Endothelial cell of umbilical vein (primary cell): ENCODE results near the gene TRIM47. TPM values are rescaled to one million over a fixed set of nuclear protein-coding genes. Genes with fewer than 3 reads are reported as not detected.

Source experiments
- Bru-seq: library from RNA; stranded (reverse); fragments of 400-500 nt; gene quantifications from one replicate; lab custom pipeline; 2021; lab: Mats Ljungman, UMichigan
- BruChase-seq, 2 experiments: library from RNA; stranded (reverse); fragments of 400-500 nt; gene quantifications; one replicate each; lab custom pipeline; 2021; lab: Mats Ljungman, UMichigan
- BruUV-seq: library from RNA; stranded (reverse); fragments of 400-500 nt; replicated peaks from 2 replicates; lab custom pipeline; 2021; lab: Mats Ljungman, UMichigan
- CTCF ChIA-PET: fragments of 300-600, 350-600 bp; sonication (Branson Sonifier 250); formaldehyde crosslinking; loops from one replicate; lab custom pipeline; 2021; ENCODE audit warnings: antibody characterized with exemption, inconsistent platforms; lab: Charles Lee
- POLR2A ChIA-PET: fragments of 300-600, 350-600 bp; sonication (Branson Sonifier 250); formaldehyde crosslinking; loops from one replicate; lab custom pipeline; 2021; ENCODE audit warnings: antibody characterized with exemption, inconsistent platforms; lab: Charles Lee
- DNase-seq: peaks from one replicate; pipeline ENCODE4 v3.0.0-alpha.2; 2011; ENCODE audit warnings: low read depth, low spot score
- FAIRE-seq: peaks from 2 replicates; lab custom pipeline; 2011; peaks lifted over from hg19 to GRCh38; lab: Jason Lieb, UNC
- H2AFZ ChIP-seq: 2 replicates; pipeline ENCODE4 v1.6.0; 2012; ENCODE audit warnings: low read depth, low read length, control low read depth, inconsistent platforms
- H3K27ac ChIP-seq: 2 replicates; pipeline ENCODE4 v1.5.1; 2011; ENCODE audit warnings: low read depth, mild to moderate bottlenecking, control low read depth, low read length, moderate library complexity; ENCODE audit not compliant: insufficient read depth
- H3K27me3 ChIP-seq, 2 experiments: 2 replicates each; pipeline versions ENCODE4 v1.6.0 to v1.6.1; 2011; ENCODE audit warnings: low read length in 2 of 2, mixed read lengths in 1 of 2; ENCODE audit not compliant: control insufficient read depth in 2 of 2, insufficient read depth in 2 of 2
- H3K36me3 ChIP-seq, 2 experiments: 2 replicates in 1 of 2; 3 replicates in 1 of 2; pipeline ENCODE4 v1.5.1; 2011; ENCODE audit warnings: low read length in 2 of 2, mild to moderate bottlenecking in 1 of 2, moderate library complexity in 1 of 2; ENCODE audit not compliant: control insufficient read depth in 2 of 2, insufficient read depth in 2 of 2; ENCODE audit errors: extremely low read depth in 1 of 2
- H3K4me1 ChIP-seq: 3 replicates; pipeline ENCODE4 v1.5.1; 2011; ENCODE audit warnings: mild to moderate bottlenecking, low read length; ENCODE audit not compliant: control insufficient read depth, insufficient read depth; ENCODE audit errors: extremely low read depth
- H3K4me2 ChIP-seq: 2 replicates; pipeline ENCODE4 v1.6.1; 2011; ENCODE audit warnings: low read length, control low read depth, mixed read lengths; ENCODE audit not compliant: insufficient read depth
- H3K4me3 ChIP-seq, 3 experiments: fragments of 200-600 bp in 1 of 3; sonication (generic), shearing (Covaris generic) in 1 of 3; replicated peaks in 1 of 3; 2 replicates each; pipeline ENCODE4 v1.5.1; 2011 to 2016; ENCODE audit warnings: control low read depth in 3 of 3, low read length in 3 of 3, mild to moderate bottlenecking in 2 of 3, inconsistent platforms in 1 of 3, low read depth in 1 of 3, moderate library complexity in 1 of 3; ENCODE audit not compliant: insufficient read depth in 1 of 3
- H3K79me2 ChIP-seq: 2 replicates; pipeline ENCODE4 v1.6.0; 2012; ENCODE audit warnings: low read length, inconsistent platforms; ENCODE audit not compliant: control insufficient read depth, insufficient read depth
- H3K9ac ChIP-seq: replicated peaks from 2 replicates; pipeline ENCODE3; 2011; ENCODE audit warnings: low read length, control low read depth; ENCODE audit not compliant: insufficient read depth; ENCODE audit errors: extremely low read depth
- H3K9me1 ChIP-seq: replicated peaks from 3 replicates; pipeline ENCODE4 v1.6.0; 2011; ENCODE audit warnings: mild to moderate bottlenecking, low read length; ENCODE audit not compliant: control insufficient read depth, insufficient read depth; ENCODE audit errors: extremely low read depth
- H3K9me3 ChIP-seq: replicated peaks from 2 replicates; pipeline ENCODE4 v1.5.1; 2012; ENCODE audit warnings: low read length, inconsistent platforms; ENCODE audit not compliant: control insufficient read depth, insufficient read depth
- H4K20me1 ChIP-seq: replicated peaks from 2 replicates; pipeline ENCODE3; 2011; ENCODE audit warnings: mild to moderate bottlenecking, low read length; ENCODE audit not compliant: control insufficient read depth, insufficient read depth; ENCODE audit errors: extremely low read depth
- CTCF ChIP-seq, 2 donors: IDR thresholded peaks; 1 replicate in 1 of 2; 2 replicates in 1 of 2; pipeline ENCODE4 v1.5.1; 2011; ENCODE audit warnings: low read length in 2 of 2, mild to moderate bottlenecking in 2 of 2, moderate library complexity in 2 of 2, control low read depth in 1 of 2, inconsistent platforms in 1 of 2, low read depth in 1 of 2; ENCODE audit not compliant: insufficient read depth in 1 of 2; ENCODE audit errors: extremely low read depth in 1 of 2
- EZH2 ChIP-seq: IDR thresholded peaks from 2 replicates; pipeline ENCODE4 v1.6.1; 2012; ENCODE audit warnings: borderline replicate concordance, low read depth, mild to moderate bottlenecking, moderate library complexity, low read length, inconsistent platforms; ENCODE audit not compliant: severe bottlenecking
- FOS ChIP-seq: IDR thresholded peaks from 2 replicates; pipeline ENCODE4 v1.6.1; 2011; ENCODE audit warnings: mild to moderate bottlenecking, low read length, moderate library complexity, borderline replicate concordance; ENCODE audit not compliant: insufficient read depth
- GATA2 ChIP-seq: IDR thresholded peaks from 2 replicates; pipeline ENCODE4 v1.7.0; 2011; ENCODE audit warnings: low read depth, mild to moderate bottlenecking, moderate library complexity, mixed read lengths, low read length; ENCODE audit not compliant: insufficient read length, insufficient read depth
- JUN ChIP-seq: IDR thresholded peaks from 2 replicates; pipeline ENCODE4 v1.6.1; 2011; ENCODE audit warnings: borderline replicate concordance, low read depth; ENCODE audit not compliant: insufficient read length, insufficient read depth
- MAX ChIP-seq: IDR thresholded peaks from 2 replicates; pipeline ENCODE4 v1.6.1; 2011; ENCODE audit not compliant: insufficient read depth, insufficient read length
- MYC ChIP-seq: IDR thresholded peaks from one replicate; pipeline ENCODE4 v1.6.1; 2011; ENCODE audit warnings: mild to moderate bottlenecking, low read depth, low read length
- POLR2A ChIP-seq: IDR thresholded peaks from 2 replicates; pipeline ENCODE4 v1.6.1; 2012; ENCODE audit warnings: low read depth, mild to moderate bottlenecking, control low read depth, low read length
- POLR2AphosphoS5 ChIP-seq: IDR thresholded peaks from 2 replicates; pipeline ENCODE4 v1.6.1; 2012; ENCODE audit warnings: low read depth, mild to moderate bottlenecking, control low read depth, low read length, moderate library complexity; ENCODE audit not compliant: insufficient read depth
- dilution Hi-C: fragments of 300-500 bp; cut with MboI; formaldehyde crosslinking; loops from one replicate; pipeline ENCODE4 v1.15.0; 2019; ENCODE audit warnings: low sequenced_read_pairs; ENCODE audit not compliant: extremely low pct_ligation_motif_present
- intact Hi-C: fragments of 100-400 bp; cut with micrococcal nuclease; formaldehyde crosslinking; loops from one replicate; pipeline ENCODE4 v1.10.0; 2022
- long read RNA-seq: library from polyadenylated mRNA; stranded (forward); transcript quantifications from one replicate; pipeline ENCODE4 v2.0.0, GENCODE V29; 2021
- polyA minus RNA-seq, 3 experiments: library from RNA; depleted of rRNA, polyadenylated mRNA; stranded (reverse); fragments of >200 nt; gene quantifications; 1 replicate in 1 of 3; 2 replicates in 2 of 3; pipeline ENCODE4 v1.2.3, GENCODE V29; 2011
- polyA plus RNA-seq, 4 experiments: library from polyadenylated mRNA; depleted of rRNA in 3 of 4; stranded (reverse) in 3 of 4; unstranded in 1 of 4; fragments of >200 nt; gene quantifications; 2 replicates each; pipeline versions ENCODE4 v1.2.1 to v1.2.3, GENCODE V29; 2011 to 2012; ENCODE audit warnings: missing spikeins in 1 of 4
- total RNA-seq: library from RNA; stranded (reverse); gene quantifications from 2 replicates; pipeline ENCODE4 v1.2.3, GENCODE V29; 2021

Gene TRIM47
- total RNA-seq: 56.7 and 67.7 TPM in 2 replicates
- polyA plus RNA-seq: 75.1 and 85.3 TPM in 2 replicates
- 36.1 and 45.2 TPM in 2 replicates for polyA plus RNA-seq (2011; cell fraction: cytosol; rRNA removed)
- 92.7 and 117 TPM in 2 replicates for polyA plus RNA-seq (2011; cell fraction: nucleus; rRNA removed)
- polyA plus RNA-seq (2012): 38.5 and 58.5 TPM in 2 replicates
- 42.0 and 46.2 TPM in 2 replicates for polyA minus RNA-seq
- 17.7 TPM for polyA minus RNA-seq (2011; cell fraction: cytosol; rRNA and poly(A)+ RNA removed)
- 41.4 and 72.3 TPM in 2 replicates for polyA minus RNA-seq (2011; cell fraction: nucleus; rRNA and poly(A)+ RNA removed)
- Bru-seq, nascent RNA: percentile 63 among the genes with signal in this experiment
- percentile 71 among the genes with signal in this experiment for BruChase-seq, experiment 1, labeled RNA remaining after a 6-hour chase
- BruChase-seq, experiment 2, labeled RNA remaining after a 2-hour chase: percentile 82 among the genes with signal in this experiment
- long read RNA-seq, transcript TRIM47-204 (6 exons, 1,907 nt): minor isoform, 16 of 166 reads
- long read RNA-seq, transcript TRIM47-201 (6 exons, 2,266 nt): major isoform, 116 of 166 reads
- long read RNA-seq, partial matches to known transcripts: 14 of 166 reads
- long read RNA-seq, other reads (novel, unspliced or antisense): 19 of 166 reads

- TF ChIP-seq MYC: no peak
- TF ChIP-seq CTCF (IDR thresholded peaks at IDR 0.05; ENCODE audit: extremely low read depth in 1 of 2, insufficient read depth in 1 of 2, low read depth in 1 of 2, low read length in 2 of 2): peak in 1 of 2 donors; percentile 21
- no peak for TF ChIP-seq FOS
- no peak for TF ChIP-seq GATA2
- TF ChIP-seq EZH2: no peak
- TF ChIP-seq POLR2A: peak; percentile 75
- no peak for TF ChIP-seq MAX
- peak; percentile 75 for TF ChIP-seq POLR2AphosphoS5
- no peak for TF ChIP-seq JUN
- ChIA-PET POLR2A (interaction anchor here (0.6 to 3.0 kb wide), 4 partner anchors 17 to 478 kb away, joined by 3 to 17 read pairs (median 4); no protein-coding TSS in a partner anchor), CTCF (interaction anchor here (0.7 to 10.3 kb wide), 13 partner anchors 11 to 114 kb away, joined by 3 to 241 read pairs (median 5); partner anchors contain the start of genes GALK1, TRIM65, UNC13D and WBP2)
- dilution Hi-C loops: no loop called here
- Histone ChIP-seq H4K20me1 (no peaks in the 10 kb centered on the region), H3K4me3 (peak within 1 kb of the TSS; percentile 1 to 67 (median 66)), H3K9ac (peak within 1 kb of the TSS; percentile 82), H3K27me3 (no peaks in the 10 kb centered on the region), H3K27ac (peak within 1 kb of the TSS; percentile 70), H2AFZ (peak within 1 kb of the TSS; percentile 56), H3K4me1 (peaks cover 29% of the 10 kb centered on the region), H3K9me3 (no peaks in the 10 kb centered on the region), H3K9me1 (no peaks in the 10 kb centered on the region), H3K79me2 (peaks cover 6% of the 10 kb centered on the region), H3K4me2 (peak within 1 kb of the TSS; percentile 33), H3K36me3 (peaks cover 3 to 18% of the 10 kb centered on the region in 2 experiments)
- FAIRE-seq (peak; percentile 79), DNase-seq (peak; percentile 72)
- intact Hi-C loops: no loop called here
- BruUV-seq: TSS peak; percentile 31
These were observed at the start of gene TRIM47 for GRCh38 chr17:75878174-75878998. Gene TRIM47 (minus strand): TSS chr17:75878581. CDS start chr17:75878548, 33 bp downstream.
